Activated gamma-delta T cell treated with Interleukin-2 at 50 U/mL for 16 hours (primary cell): ENCODE measurements around the gene ST8SIA4.

ENCODE experiments used
- DNase-seq: peaks from one replicate; pipeline ENCODE4 v3.0.0-alpha.2; 2020

ST8SIA4 gene

DNA sequence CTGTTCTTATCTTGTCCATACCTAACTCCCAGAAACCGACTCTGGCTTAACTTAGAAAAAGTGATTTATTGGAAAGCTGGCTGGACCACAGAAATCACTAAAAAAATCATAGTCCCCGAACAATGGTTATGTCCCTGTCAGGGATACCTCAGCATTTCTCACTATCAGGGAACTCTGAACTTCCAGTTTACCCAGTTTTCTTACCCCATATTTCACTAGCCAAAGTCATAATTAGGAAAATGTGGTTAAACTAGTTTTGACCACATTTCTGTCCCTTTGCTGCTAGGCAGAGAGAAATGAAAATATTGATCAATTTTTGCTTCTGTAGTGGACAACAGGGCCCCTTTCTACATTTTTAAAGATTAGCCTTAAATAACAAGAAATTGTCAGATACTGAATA, 38.2 kb downstream of the ST8SIA4 start:
- DNase-seq: no peak

DNA sequence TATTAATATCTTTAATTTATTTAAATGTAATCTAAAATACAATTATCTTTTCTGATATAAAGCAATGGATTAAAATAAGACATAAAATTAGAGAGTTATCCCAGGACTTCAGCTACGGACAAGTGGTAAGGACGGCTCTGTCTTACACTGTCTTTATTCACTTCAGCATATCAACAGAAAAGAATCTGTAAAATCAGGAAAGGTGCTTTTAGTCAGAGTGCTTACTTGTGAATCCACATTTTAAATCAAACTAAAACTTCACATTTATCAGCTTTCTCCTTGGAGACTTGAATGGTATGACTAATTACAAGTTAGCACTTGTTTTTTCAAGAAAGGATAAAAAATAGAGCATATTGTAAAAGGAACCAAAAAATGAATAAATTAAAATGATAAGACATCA, 39.3 kb downstream of the ST8SIA4 start:
- DNase-seq: no peak

- no peak for DNase-seq
These were observed 41.9 kb downstream of the ST8SIA4 start for GRCh38 chr5:100861148-100861547.

DNA sequence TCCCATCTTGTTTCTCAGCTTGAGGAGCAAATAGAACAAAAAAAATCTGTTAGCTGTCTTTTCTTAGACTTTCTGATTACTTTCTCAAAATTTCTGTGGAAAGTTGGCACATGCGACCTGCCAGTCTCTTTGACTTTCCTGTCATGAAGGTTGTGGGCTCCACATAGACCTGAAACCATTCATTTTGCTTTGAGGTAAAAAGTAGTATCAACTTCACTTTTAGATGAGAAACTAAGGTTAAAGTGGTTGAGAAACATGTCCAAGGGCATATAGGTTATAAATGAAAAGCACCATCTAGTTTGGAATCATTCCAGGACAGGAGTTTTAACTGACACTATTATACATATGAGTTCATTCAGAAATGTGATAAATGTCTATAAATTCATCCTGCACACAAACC, 42.7 kb downstream of the ST8SIA4 start:
- no peak for DNase-seq

DNA sequence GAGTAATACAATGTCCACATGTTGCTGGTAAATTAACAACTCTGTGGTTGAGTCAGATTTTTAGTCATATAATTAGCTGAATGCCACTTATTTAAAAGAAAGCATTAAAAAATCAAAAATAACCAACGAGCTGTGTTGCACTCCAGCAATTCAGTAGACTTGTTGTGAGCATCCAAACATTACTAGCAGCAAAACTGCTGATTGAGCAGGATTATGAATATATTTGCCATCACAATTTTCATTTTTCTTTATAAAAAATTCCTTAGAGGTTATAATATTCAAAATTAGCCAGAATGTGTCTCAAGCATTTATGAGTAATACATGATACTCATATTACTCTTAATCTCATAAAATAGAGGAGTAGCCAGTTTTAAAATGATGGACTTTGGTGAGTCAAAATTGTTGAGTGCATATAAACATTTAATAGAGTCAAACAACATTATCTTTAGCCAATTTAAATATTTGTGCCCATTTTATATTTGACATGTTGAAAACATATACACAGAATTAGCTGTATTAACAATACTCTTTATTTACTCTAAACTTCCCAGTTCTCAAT, 44.0 kb downstream of the ST8SIA4 start:
- DNase-seq: no peak

DNA sequence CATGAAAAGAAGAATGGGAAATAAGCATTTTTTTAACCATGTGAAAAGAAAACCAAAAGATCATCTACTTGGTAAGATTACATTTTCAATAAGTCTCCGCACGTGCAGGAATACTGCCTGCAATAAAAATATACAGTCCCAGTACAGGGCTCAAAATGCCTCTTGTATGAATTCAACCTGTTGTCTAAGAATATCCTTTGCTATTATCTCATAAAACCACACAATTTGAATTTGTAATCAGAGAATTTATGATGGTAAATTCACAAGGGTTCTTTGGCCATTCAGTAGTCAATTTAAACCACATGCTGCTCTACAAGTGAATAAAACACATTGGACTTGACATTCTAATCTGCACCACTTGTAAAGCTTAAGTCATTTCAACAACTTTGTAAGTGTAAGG, 46.6 kb downstream of the ST8SIA4 start:
- no peak for DNase-seq

- DNase-seq: no peak
These were observed 47.1 kb downstream of the ST8SIA4 start for GRCh38 chr5:100855937-100856430.

DNA sequence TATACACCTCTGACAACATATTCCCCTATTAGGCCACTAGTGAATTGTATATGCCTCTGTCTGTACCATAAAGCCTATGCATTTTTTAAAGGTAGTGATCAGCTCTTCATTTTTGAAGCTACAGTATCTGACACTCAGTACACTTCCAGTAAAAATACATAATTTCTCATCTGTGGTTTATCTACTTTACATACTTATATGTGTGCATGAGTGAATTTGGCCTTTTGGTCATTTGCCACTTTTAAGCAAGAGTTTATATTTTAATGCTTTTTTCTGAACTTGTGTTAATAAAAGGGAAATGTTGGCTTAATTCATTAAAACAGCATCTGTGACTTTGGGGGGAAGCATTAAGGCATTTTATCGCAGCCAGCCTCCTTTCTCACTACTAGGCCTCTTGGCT, 47.8 kb downstream of the ST8SIA4 start:
- DNase-seq: no peak

GRCh38 chr5:100854591-100854990, 48.5 kb downstream of the ST8SIA4 start:
- no peak for DNase-seq

DNA sequence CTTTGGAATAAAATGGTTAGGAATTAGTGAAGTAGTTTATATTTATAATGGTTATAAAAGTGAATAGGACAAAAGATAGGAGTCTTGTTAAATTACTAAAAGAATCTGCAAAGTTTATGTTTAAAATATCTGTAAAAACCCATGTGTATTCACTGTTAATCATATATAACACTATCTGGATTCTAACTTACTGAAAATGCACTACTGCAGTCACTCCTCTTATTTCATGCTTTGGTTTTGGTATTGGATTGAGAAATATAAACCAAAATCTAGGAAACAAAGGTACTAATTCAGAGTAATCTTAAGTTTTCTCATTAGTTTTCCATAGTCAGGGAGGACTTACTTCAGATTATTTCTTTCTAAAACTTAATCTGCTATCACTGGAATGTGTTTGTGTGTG, 49.5 kb downstream of the ST8SIA4 start:
- DNase-seq: no peak

DNA sequence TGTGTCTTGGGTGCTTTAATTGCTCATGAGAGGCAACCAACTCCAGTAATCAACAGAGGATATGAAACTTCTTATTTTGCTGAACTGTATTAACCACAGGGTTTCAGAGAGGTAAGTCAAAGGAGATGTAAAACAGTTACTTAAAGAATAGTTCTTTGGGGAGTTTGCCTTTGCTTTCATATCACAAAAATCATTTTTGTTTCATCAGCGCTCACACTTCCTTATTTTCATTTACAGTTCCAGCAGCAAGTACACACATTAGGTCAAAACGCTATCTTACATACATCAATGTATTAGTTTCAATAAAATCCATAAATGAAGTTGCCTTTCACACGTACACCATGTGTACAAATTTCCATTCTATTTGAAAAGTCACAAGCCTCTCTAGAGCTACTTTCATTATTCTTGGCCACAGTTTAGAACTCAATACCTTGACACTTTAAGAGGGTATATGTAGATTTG, 50.1 kb downstream of the ST8SIA4 start:
- DNase-seq: no peak

DNA sequence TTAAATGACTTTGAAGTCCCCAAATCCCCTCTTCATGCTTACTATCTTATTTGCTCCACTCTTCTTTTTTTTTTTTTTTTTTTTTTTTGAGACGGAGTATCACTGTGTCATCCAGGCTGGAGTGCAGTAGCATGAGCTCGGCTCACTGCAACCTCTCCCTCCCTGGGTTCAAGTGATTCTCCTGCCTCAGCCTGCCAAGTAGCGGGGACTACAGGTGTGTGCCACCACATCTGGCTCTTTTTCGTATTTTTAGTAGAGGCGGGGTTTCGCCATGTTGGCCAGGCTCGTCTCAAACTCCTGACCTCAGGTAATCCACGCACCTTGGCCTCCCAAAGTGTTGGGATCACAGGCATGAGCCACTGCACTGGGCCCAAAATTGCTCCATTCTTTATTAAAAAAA, 51.0 kb downstream of the ST8SIA4 start:
- DNase-seq: no peak

DNA sequence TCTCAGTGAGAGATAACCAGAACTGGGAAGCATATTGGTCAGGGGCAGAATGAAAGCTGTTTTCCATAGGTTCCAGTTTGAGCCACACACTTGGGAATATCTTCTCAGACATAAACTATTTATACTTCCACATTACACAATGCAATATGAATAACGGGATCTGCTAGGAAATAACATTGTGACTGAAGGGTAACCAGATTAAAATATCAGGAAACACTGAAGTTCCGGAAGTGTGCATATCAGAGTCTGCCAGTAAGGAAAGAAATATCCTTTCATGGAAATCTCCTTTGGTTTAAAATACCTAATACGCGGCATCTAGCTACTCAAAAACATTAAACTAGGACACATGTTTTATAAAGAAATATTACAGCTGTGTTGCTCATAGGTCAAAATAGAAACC, 56.3 kb downstream of the ST8SIA4 start:
- no peak for DNase-seq

DNA sequence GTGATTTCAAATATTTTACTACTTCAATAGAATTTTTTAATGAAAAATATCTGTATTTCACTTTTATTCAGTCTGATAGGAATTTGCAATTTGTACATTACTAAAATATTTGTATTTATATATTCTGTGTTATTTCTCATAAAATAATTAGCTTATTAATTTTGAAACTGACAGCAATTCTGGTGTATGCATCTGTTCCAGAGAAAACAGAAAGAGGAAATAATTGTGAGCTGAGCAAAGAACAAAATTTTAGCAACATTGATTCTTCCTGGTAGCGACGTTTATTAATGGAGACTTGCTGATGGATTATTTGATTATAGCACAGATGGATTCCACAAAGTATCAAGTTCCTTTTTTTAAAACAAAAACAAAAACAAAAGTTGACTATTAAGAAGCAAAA, 61.0 kb downstream of the ST8SIA4 start:
- no peak for DNase-seq

GRCh38 chr5:100841358-100842076, 61.6 kb downstream of the ST8SIA4 start:
- no peak for DNase-seq

DNA sequence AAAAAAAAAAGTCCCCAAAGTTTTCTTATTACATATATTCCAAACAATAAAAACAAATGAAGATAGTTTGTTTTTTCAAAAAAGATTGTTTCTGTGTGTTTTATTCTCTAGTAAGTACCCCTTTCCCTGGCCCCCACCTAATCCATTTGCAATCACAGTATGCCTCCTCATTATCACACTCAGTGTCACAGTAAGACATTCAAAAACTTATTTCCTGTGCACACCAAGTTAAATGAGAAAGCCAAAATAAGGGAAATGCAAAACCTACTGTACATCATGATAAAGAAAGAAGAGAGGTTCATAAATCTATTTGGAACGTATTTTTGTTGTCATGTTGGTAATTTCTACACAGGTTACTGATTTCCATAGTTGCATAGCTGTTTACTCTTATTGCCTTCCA, 62.3 kb downstream of the ST8SIA4 start:
- no peak for DNase-seq

- no peak for DNase-seq
These were observed 62.7 kb downstream of the ST8SIA4 start for GRCh38 chr5:100840370-100840769.

DNA sequence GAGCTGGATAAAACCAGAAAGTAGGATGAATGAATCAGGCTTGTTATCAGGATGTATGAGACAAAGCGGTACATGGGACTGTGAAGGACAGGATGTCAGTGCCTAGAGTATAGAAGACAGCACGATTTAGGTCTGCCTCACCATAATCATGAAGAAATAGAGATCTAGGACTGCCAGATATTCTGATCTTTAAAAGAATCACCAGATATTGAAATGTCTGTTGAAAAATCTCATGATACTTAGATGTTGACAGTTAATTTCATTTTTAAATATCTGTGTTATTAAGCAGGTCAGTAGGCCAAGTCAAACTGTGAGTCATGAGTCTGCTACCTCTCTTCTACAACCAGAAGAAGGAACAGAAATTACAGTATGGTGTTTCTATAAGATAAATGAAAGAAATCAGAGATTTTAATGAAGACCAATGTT, 65.0 kb downstream of the ST8SIA4 start:
- no peak for DNase-seq

DNA sequence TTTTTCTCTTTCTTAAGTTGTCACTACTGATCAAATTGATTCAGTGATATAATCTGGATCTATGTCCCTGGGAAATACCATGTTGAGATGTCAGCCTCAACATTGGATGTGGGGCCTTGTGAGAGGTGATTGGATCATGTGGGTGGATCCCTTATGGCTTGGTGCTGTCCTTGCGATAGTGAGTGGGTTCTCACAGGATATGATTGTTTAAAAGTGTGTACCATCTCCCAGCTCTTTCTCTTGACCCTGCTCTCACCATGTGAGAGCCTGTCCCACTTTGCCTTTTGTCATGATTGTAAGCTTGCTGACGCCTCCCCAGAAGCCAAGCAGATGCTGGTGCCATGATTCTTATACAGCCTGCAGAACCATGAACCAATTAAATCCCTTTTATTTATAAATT, 68.6 kb downstream of the ST8SIA4 start:
- DNase-seq: no peak

- DNase-seq: no peak
These were observed 70.5 kb downstream of the ST8SIA4 start for GRCh38 chr5:100832252-100833230.

DNA sequence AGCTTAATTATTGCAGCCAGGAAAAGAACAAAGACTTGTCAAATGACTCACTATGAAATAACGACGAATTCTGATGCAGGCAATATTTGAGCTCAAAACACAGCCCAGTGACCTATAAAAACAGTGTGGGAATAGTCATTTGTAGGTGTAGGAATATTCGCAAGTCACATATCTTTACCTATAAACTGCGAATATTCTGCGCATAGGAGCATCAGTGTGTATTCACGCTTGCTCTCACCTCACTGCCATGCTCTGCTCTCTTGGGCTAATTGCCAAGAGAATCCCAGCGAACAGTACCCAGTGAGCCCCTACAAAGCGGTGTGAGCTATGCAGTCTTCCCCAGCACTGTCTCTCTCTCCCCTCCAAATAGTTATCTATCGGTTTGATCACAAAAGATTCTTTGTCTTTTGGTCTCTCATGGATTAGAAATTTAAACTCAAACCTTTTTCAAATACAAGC, 74.2 kb downstream of the ST8SIA4 start:
- DNase-seq: no peak

- DNase-seq: no peak
These were observed 74.8 kb downstream of the ST8SIA4 start for GRCh38 chr5:100828071-100828897.
